Stimulated activated CD8-positive, alpha-beta memory T cell treated with anti-CD3 and anti-CD28 coated beads, Interleukin-7, amount 100 ng/mL, for 1 hour (primary cell): ENCODE measurements around the gene TYMS.
A peak's percentile ranks its signal among the peaks of the same experiment; 100 is the strongest.

Experiments
- DNase-seq, 2 donors: peaks; one replicate each; pipeline ENCODE4 v3.0.0-alpha.2; 2020; ENCODE audit warnings: low read depth in 2 of 2

The TYMS gene

GRCh38 chr18:644395-645004, 13.0 kb upstream of the TYMS start:
- DNase-seq: no peak

GRCh38 chr18:647304-647703, 10.1 kb upstream of the TYMS start:
- no peak for DNase-seq

GRCh38 chr18:649341-649740, 8.1 kb upstream of the TYMS start:
- no peak for DNase-seq

GRCh38 chr18:650428-650858, 7.0 kb upstream of the TYMS start:
- DNase-seq: no peak

- DNase-seq: no peak
Observed at GRCh38 chr18:652131-652530, 5.3 kb upstream of the TYMS start.

- DNase-seq: no peak
Observed at GRCh38 chr18:653512-653911, 3.9 kb upstream of the TYMS start.

GRCh38 chr18:654601-655000, 2.9 kb upstream of the TYMS start:
- no peak for DNase-seq

GRCh38 chr18:655445-655844, 2.0 kb upstream of the TYMS start:
- DNase-seq: no peak

GRCh38 chr18:658001-658946, 821 bp downstream of the TYMS start:
- peak in 1 of 2 donors; percentile 27 for DNase-seq

- DNase-seq: no peak
Observed at GRCh38 chr18:658947-659533, 1.6 kb downstream of the TYMS start.

- DNase-seq: no peak
Observed at GRCh38 chr18:659597-659996, 2.1 kb downstream of the TYMS start.

GRCh38 chr18:662197-662596, 4.7 kb downstream of the TYMS start:
- DNase-seq: no peak

- no peak for DNase-seq
Observed at GRCh38 chr18:666177-666576, 8.7 kb downstream of the TYMS start.

- DNase-seq: no peak
Observed at GRCh38 chr18:666628-667027, 9.2 kb downstream of the TYMS start.

- DNase-seq: no peak
Observed at GRCh38 chr18:668260-668659, 10.8 kb downstream of the TYMS start.

GRCh38 chr18:669077-669476, 11.6 kb downstream of the TYMS start:
- DNase-seq: no peak

- DNase-seq: no peak
Observed at GRCh38 chr18:670522-670921, 13.1 kb downstream of the TYMS start.

- DNase-seq: no peak
Observed at GRCh38 chr18:671405-671804, 14.0 kb downstream of the TYMS start.

- no peak for DNase-seq
Observed at GRCh38 chr18:673317-673716, 15.9 kb downstream of the TYMS start.

- no peak for DNase-seq
Observed at GRCh38 chr18:673769-674168, 16.3 kb downstream of the TYMS start.

GRCh38 chr18:675307-675706, 17.9 kb downstream of the TYMS start:
- no peak for DNase-seq

- no peak for DNase-seq
Observed at GRCh38 chr18:676069-676468, 18.6 kb downstream of the TYMS start.

GRCh38 chr18:676736-677135, 19.3 kb downstream of the TYMS start:
- DNase-seq: no peak
